Naive thymus-derived CD4-positive, alpha-beta T cell (primary cell): ENCODE measurements around the gene STON1. TPM values are rescaled to one million over a fixed set of nuclear protein-coding genes. Genes with fewer than 3 reads are reported as not detected.
A peak's percentile ranks its signal among the peaks of the same experiment; 100 is the strongest.

ENCODE experiments used
- ATAC-seq: fragments of 150-1000 bp; cut with Tn5 transposase; 2 replicates; pipeline ENCODE4 v1.10.0; 2021; ENCODE audit warnings: mild to moderate bottlenecking, moderate library complexity
- CTCF ChIA-PET: fragments of 350-600 bp; sonication (Branson Sonifier 250); formaldehyde crosslinking; loops from one replicate; lab custom pipeline; 2021; ENCODE audit warnings: antibody characterized with exemption; lab: Charles Lee
- POLR2A ChIA-PET: fragments of 350-600 bp; sonication (Branson Sonifier 250); formaldehyde crosslinking; loops from one replicate; lab custom pipeline; 2021; ENCODE audit warnings: antibody characterized with exemption, inconsistent platforms; lab: Charles Lee
- DNase-seq, 9 donors: peaks; one replicate each; pipeline versions ENCODE4 v3.0.0 to v3.0.0-alpha.2; 2020 to 2022; ENCODE audit warnings: mixed read lengths in 1 of 9
- H3K27ac ChIP-seq: one replicate; pipeline ENCODE4 v1.7.0; 2013; ENCODE audit warnings: mild to moderate bottlenecking, low read depth, low read length, moderate library complexity
- H3K27me3 ChIP-seq, 2 donors: one replicate each; pipeline ENCODE4 v1.7.0; 2013; ENCODE audit warnings: low read length in 2 of 2, mild to moderate bottlenecking in 2 of 2, moderate library complexity in 2 of 2; ENCODE audit not compliant: control insufficient read depth in 2 of 2, insufficient read depth in 2 of 2
- H3K36me3 ChIP-seq, 3 experiments: 1 replicate in 2 of 3; 2 replicates in 1 of 3; pipeline ENCODE4 v1.7.0; 2013; ENCODE audit warnings: low read length in 3 of 3, mild to moderate bottlenecking in 3 of 3, moderate library complexity in 1 of 3; ENCODE audit not compliant: insufficient read depth in 3 of 3, control insufficient read depth in 2 of 3
- H3K4me1 ChIP-seq, 2 donors: one replicate each; pipeline ENCODE4 v1.7.0; 2013; ENCODE audit warnings: low read length in 2 of 2, mild to moderate bottlenecking in 2 of 2, moderate library complexity in 1 of 2; ENCODE audit not compliant: control insufficient read depth in 2 of 2, insufficient read depth in 2 of 2
- H3K4me3 ChIP-seq: 2 replicates; pipeline ENCODE4 v1.7.0; 2013; ENCODE audit warnings: mild to moderate bottlenecking, low read length
- H3K9me3 ChIP-seq, 3 experiments: 1 replicate in 2 of 3; 2 replicates in 1 of 3; pipeline ENCODE4 v1.7.0; 2013; ENCODE audit warnings: low read length in 3 of 3; ENCODE audit not compliant: control insufficient read depth in 2 of 3
- H3K27ac Mint-ChIP-seq, 9 donors: one replicate each; pipeline ENCODE4 v1.8.0; 2020 to 2022; ENCODE audit warnings: mixed read lengths in 9 of 9, mild to moderate bottlenecking in 8 of 9, moderate library complexity in 5 of 9, inconsistent platforms in 2 of 9
- H3K27me3 Mint-ChIP-seq, 5 donors: one replicate each; pipeline ENCODE4 v1.8.0; 2021 to 2022; ENCODE audit warnings: mixed read lengths in 5 of 5, mild to moderate bottlenecking in 1 of 5
- H3K36me3 Mint-ChIP-seq, 5 donors: one replicate each; pipeline ENCODE4 v1.8.0; 2020 to 2022; ENCODE audit warnings: mixed read lengths in 5 of 5, mild to moderate bottlenecking in 3 of 5, inconsistent platforms in 1 of 5
- H3K4me1 Mint-ChIP-seq, 7 donors: one replicate each; pipeline ENCODE4 v1.8.0; 2020 to 2022; ENCODE audit warnings: mixed read lengths in 7 of 7, mild to moderate bottlenecking in 3 of 7, inconsistent platforms in 1 of 7
- H3K4me3 Mint-ChIP-seq, 10 donors: one replicate each; pipeline ENCODE4 v1.8.0; 2020 to 2022; ENCODE audit warnings: mild to moderate bottlenecking in 10 of 10, mixed read lengths in 10 of 10, moderate library complexity in 6 of 10, inconsistent platforms in 2 of 10
- H3K9me3 Mint-ChIP-seq, 11 donors: one replicate each; pipeline ENCODE4 v1.8.0; 2020 to 2022; ENCODE audit warnings: mixed read lengths in 11 of 11, mild to moderate bottlenecking in 4 of 11, inconsistent platforms in 1 of 11, moderate library complexity in 1 of 11
- intact Hi-C, 2 donors: fragments of 100-400 bp; cut with micrococcal nuclease; formaldehyde crosslinking; loops; one replicate each; pipeline ENCODE4 v1.15.1; 2023
- polyA plus RNA-seq, 2 donors: library from polyadenylated mRNA; unstranded; fragments of 300-500 nt; fragmentation: Illumina TruSeq; gene quantifications; one replicate each; pipeline ENCODE4 v1.2.3, GENCODE V29; 2021
- total RNA-seq, 6 experiments: library from RNA in 5 of 6; stranded (reverse) in 5 of 6; gene quantifications; 1 replicate in 5 of 6; 2 replicates in 1 of 6; pipeline ENCODE4 v1.2.3 and lab custom pipeline; 2021 to 2026

Gene STON1
- total RNA-seq (1 to 10 TPM; 1.8 to 3.7 (median 2.5) TPM), polyA plus RNA-seq (under 1 TPM; 0.39 to 0.57 TPM), total RNA-seq (lab: John Stamatoyannopoulos, UW) (1.3 reads per million, percentile 2 among the genes with 10 or more reads in this experiment)

- Mint-ChIP-seq H3K9me3 (no peaks in the 10 kb centered on the region), H3K4me1 (peaks cover 5 to 17% (median 14%) of the 10 kb centered on the region in 7 donors), H3K27ac (peak within 1 kb of the TSS in 7 of 9 donors; percentile 19 to 70 (median 57)), H3K4me3 (peak within 1 kb of the TSS; percentile 77 to 91 (median 89)), H3K27me3 (peaks cover 0 to 18% (median 0%) of the 10 kb centered on the region in 5 donors), H3K36me3 (peaks cover 0 to 6% (median 4%) of the 10 kb centered on the region in 5 donors)
- Histone ChIP-seq H3K4me1 (no peaks in the 10 kb centered on the region), H3K27me3 (no peaks in the 10 kb centered on the region), H3K9me3 (no peaks in the 10 kb centered on the region), H3K4me3 (peak within 1 kb of the TSS; percentile 46), H3K27ac (no peak within 1 kb of the TSS), H3K36me3 (no peaks in the 10 kb centered on the region)
- DNase-seq (peak in 8 of 9 donors; percentile 7 to 38 (median 14)), ATAC-seq (peak; percentile 67)
- ChIA-PET CTCF (no interaction called here), POLR2A (no interaction called here)
- intact Hi-C loops, result no loop called here
Measured at GRCh38 chr2:48530033-48530811, at the start of gene STON1. Gene STON1, plus strand, starts transcription at chr2:48530154. Its CDS starts 50,480 bp downstream, at chr2:48580634.

- ChIA-PET CTCF (no interaction called here), POLR2A (interaction anchor here (0.5 kb wide), 1 partner anchor 1282 kb away, joined by 3 read pairs; no protein-coding TSS in a partner anchor)
- Mint-ChIP-seq H3K27me3 (no peaks in the 10 kb centered on the region), H3K27ac (peak overlapping the region in 1 of 9 donors; percentile 67), H3K4me3 (no peak overlapping the region), H3K36me3 (peaks cover 7 to 62% (median 25%) of the 10 kb centered on the region in 5 donors), H3K9me3 (no peaks in the 10 kb centered on the region), H3K4me1 (peaks cover 0 to 9% (median 0%) of the 10 kb centered on the region in 7 donors)
- Histone ChIP-seq H3K4me1 (no peaks in the 10 kb centered on the region), H3K36me3 (peaks cover 8 to 60% (median 20%) of the 10 kb centered on the region in 3 experiments), H3K4me3 (no peak overlapping the region), H3K9me3 (no peaks in the 10 kb centered on the region), H3K27ac (no peak overlapping the region), H3K27me3 (no peaks in the 10 kb centered on the region)
- intact Hi-C loops, result no loop called here
- ATAC-seq (no peak), DNase-seq (no peak)
Measured at GRCh38 chr2:48480526-48480925, 49.4 kb upstream of the STON1 start.

- Mint-ChIP-seq H3K9me3 (no peaks in the 10 kb centered on the region), H3K36me3 (peaks cover 7 to 65% (median 30%) of the 10 kb centered on the region in 5 donors), H3K27ac (peak overlapping the region in 1 of 9 donors; percentile 37), H3K27me3 (no peaks in the 10 kb centered on the region), H3K4me1 (peaks cover 0 to 9% (median 0%) of the 10 kb centered on the region in 7 donors), H3K4me3 (no peak overlapping the region)
- DNase-seq (no peak), ATAC-seq (no peak)
- ChIA-PET POLR2A (no interaction called here), CTCF (no interaction called here)
- no peaks in the 10 kb centered on the region for H3K9me3 ChIP-seq
- H3K4me1 ChIP-seq, result no peaks in the 10 kb centered on the region
- intact Hi-C loops, result no loop called here
- peaks cover 3 to 61% (median 22%) of the 10 kb centered on the region in 3 experiments for H3K36me3 ChIP-seq
- no peak overlapping the region for H3K27ac ChIP-seq
- no peak overlapping the region for H3K4me3 ChIP-seq
- H3K27me3 ChIP-seq, result no peaks in the 10 kb centered on the region
Measured at GRCh38 chr2:48482313-48482712, 47.6 kb upstream of the STON1 start.

GRCh38 chr2:48482769-48483168 is 47.2 kb upstream of the STON1 start:
- Histone ChIP-seq H3K27ac (no peak overlapping the region), H3K36me3 (peaks cover 3 to 64% (median 26%) of the 10 kb centered on the region in 3 experiments), H3K4me3 (no peak overlapping the region), H3K9me3 (no peaks in the 10 kb centered on the region), H3K27me3 (no peaks in the 10 kb centered on the region), H3K4me1 (no peaks in the 10 kb centered on the region)
- Mint-ChIP-seq H3K27ac (no peak overlapping the region), H3K36me3 (peaks cover 7 to 62% (median 28%) of the 10 kb centered on the region in 5 donors), H3K4me1 (peaks cover 0 to 5% (median 0%) of the 10 kb centered on the region in 7 donors), H3K9me3 (no peaks in the 10 kb centered on the region), H3K4me3 (no peak overlapping the region), H3K27me3 (no peaks in the 10 kb centered on the region)
- intact Hi-C loops, result no loop called here
- CTCF ChIA-PET, result no interaction called here
- DNase-seq (no peak), ATAC-seq (no peak)
- POLR2A ChIA-PET, result no interaction called here

GRCh38 chr2:48483506-48483905 is 46.4 kb upstream of the STON1 start:
- no peaks in the 10 kb centered on the region for H3K9me3 ChIP-seq
- H3K4me1 ChIP-seq, result no peaks in the 10 kb centered on the region
- DNase-seq (no peak), ATAC-seq (no peak)
- no peaks in the 10 kb centered on the region for H3K27me3 ChIP-seq
- Mint-ChIP-seq H3K36me3 (peaks cover 7 to 63% (median 29%) of the 10 kb centered on the region in 5 donors), H3K27ac (no peak overlapping the region), H3K9me3 (no peaks in the 10 kb centered on the region), H3K4me3 (no peak overlapping the region), H3K4me1 (peaks cover 0 to 4% (median 0%) of the 10 kb centered on the region in 7 donors), H3K27me3 (no peaks in the 10 kb centered on the region)
- no peak overlapping the region for H3K27ac ChIP-seq
- peaks cover 3 to 65% (median 30%) of the 10 kb centered on the region in 3 experiments for H3K36me3 ChIP-seq
- CTCF ChIA-PET, result no interaction called here
- intact Hi-C loops, result no loop called here
- no peak overlapping the region for H3K4me3 ChIP-seq
- POLR2A ChIA-PET, result no interaction called here

- no peaks in the 10 kb centered on the region for H3K27me3 ChIP-seq
- ChIA-PET POLR2A (no interaction called here), CTCF (no interaction called here)
- ATAC-seq, result no peak
- Mint-ChIP-seq H3K27ac (no peak overlapping the region), H3K9me3 (no peaks in the 10 kb centered on the region), H3K4me3 (no peak overlapping the region), H3K27me3 (no peaks in the 10 kb centered on the region), H3K36me3 (peaks cover 7 to 60% (median 32%) of the 10 kb centered on the region in 5 donors), H3K4me1 (peaks cover 0 to 4% (median 0%) of the 10 kb centered on the region in 7 donors)
- no peak overlapping the region for H3K4me3 ChIP-seq
- H3K4me1 ChIP-seq, result no peaks in the 10 kb centered on the region
- intact Hi-C loops, result no loop called here
- no peak overlapping the region for H3K27ac ChIP-seq
- no peak for DNase-seq
- H3K9me3 ChIP-seq, result no peaks in the 10 kb centered on the region
- H3K36me3 ChIP-seq, result peaks cover 3 to 68% (median 30%) of the 10 kb centered on the region in 3 experiments
Measured at GRCh38 chr2:48483916-48484315, 46.0 kb upstream of the STON1 start.
